GM18867 (cell line): ENCODE results near the gene SUSD1.

Source experiments
- ATAC-seq: cut with Tn5 transposase; IDR thresholded peaks from one replicate; pipeline ENCODE4 v1.9.1; 2021; ENCODE audit warnings: mild to moderate bottlenecking, moderate library complexity; ENCODE audit not compliant: unreplicated experiment

Gene SUSD1

DNA sequence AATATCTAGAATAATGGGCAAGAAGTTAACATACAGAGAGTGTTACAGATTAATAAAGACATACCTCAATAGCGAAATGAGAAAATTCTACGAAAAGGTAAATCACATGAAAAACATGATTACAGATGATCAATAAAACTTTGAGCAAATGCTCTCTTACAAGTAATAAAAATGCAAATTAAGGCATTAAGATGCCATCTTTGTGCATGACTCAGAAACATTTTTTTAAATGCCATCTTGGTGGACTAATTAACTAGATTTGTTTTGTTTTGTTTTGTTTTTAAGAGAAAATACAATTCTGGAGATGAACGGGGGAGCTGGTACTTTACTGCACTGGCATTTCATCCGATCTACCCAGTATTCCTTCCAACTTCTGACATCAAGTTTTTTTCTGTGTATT lies 130.2 kb downstream of the SUSD1 start:
- ATAC-seq = no peak

DNA sequence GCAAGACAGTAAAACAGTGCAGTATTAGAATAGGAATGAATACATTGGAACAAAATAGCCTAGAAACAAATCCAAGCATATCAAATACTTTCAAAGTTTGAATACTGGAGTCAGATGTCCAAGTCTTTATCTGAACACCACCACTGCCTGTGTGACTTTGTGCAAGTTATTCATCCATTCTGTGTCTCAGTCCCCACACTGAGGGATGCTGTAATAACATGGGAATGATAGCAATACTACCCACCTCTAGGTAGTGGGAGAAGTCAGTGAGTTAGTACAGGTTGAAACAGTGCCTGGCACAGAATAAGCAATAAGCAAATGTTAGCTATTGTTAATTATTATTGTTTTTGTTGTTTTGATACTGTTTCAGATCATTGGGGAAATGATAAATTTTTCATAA lies 130.9 kb downstream of the SUSD1 start:
- no peak for ATAC-seq

DNA sequence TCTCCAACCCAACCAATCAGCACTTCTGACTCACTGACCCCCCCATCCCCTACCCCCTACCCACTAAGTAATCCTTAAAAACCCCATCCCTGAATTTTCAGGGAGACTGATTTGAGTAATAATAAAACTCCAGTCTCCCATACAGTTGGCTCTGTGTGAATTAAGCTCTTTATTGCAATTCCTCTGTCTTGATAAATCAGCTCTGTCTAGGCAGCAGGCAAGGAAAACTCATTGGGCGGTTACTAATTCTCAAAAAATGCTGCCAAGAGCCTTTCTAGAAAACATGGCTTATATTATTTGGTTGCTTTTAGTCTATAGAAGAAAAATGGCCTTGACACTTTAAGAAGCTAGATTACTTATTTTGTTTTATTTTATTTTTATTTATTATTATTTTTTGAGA lies 131.7 kb downstream of the SUSD1 start:
- ATAC-seq = no peak

DNA sequence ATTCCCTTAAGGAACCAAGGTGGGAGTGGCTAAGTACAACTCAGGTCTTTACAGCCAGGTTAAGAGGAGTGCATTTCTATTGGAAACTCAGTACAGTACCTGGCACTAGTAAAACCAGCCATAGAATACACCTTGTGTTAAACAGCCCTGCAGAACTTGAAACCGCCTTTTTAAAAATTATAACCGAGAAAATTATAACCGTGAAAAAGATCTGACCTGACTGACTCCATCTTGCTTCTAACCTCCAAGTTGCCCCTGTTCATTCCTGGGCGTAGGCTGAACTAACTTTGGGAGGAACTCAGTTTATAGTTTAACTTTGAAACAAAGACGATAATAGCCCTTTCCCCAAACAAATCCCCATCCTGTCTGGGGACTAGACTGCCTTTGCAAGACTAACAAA lies 132.3 kb downstream of the SUSD1 start:
- ATAC-seq = no peak

DNA sequence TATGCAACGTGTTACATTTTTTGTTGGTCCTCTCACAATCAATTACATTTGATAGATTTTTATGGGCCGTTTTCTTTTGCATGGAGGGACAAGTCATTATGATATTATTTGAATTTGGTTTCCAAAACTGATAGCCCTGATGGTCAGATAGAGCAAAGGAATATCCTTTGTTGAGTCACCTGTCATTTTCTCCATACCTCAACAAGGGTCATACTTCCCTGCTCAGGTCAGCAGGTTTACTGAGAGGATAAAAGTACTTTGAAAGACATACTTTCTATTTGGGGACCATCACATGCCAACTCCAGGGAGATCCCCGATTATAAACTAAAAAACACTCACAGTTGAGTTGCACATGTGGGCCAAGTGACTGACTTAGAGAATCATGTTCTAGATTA lies 132.9 kb downstream of the SUSD1 start:
- ATAC-seq = no peak

DNA sequence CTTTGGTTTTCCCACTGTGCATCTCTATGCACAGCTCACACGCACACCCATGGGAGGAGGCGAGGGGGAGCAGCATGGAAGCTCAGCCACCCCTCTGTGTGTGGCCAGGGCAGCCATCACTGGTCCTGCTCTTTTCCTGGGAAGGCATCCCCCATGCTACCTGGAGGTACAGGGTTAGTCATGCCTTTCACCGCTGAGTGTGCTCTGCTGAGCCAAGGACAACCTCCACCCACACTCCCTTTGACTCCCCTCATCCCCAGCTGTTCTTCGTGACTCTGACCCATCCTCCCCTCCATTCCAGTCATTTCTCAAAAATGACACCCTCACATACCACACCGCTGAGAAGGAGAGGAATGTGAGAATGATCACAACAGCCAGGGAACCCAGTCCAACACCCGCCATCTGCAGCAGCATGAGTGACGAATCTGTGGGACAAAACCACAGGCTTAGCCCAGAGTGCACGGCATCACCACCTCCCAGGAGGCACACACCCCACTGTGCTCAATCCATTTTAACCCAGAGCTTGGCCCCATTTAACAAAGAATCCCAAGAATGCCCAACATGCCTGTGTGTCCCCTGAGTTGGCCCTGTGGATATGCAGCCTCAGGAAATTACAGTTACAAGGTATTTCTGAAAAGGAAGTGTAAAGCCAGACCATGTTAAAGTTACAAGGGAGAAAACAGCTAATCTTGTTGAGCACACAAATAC lies 133.4 kb downstream of the SUSD1 start:
- ATAC-seq = no peak

DNA sequence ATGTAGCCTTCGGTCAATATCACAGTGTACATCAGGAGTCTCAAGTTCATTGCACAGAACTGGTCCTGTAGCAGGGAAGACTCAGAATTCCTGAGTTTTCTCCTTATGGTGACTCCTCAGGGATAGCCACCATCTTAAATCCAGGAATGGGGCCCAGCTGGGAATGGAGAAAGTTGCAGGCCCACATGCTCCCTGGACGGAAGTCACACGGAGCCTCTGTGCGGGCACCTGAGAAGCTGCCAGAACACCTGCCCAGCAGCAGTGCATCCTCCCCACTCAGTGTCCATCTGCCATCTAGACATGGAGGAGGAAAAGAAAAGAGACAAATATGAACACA lies 133.9 kb downstream of the SUSD1 start:
- no peak for ATAC-seq

DNA sequence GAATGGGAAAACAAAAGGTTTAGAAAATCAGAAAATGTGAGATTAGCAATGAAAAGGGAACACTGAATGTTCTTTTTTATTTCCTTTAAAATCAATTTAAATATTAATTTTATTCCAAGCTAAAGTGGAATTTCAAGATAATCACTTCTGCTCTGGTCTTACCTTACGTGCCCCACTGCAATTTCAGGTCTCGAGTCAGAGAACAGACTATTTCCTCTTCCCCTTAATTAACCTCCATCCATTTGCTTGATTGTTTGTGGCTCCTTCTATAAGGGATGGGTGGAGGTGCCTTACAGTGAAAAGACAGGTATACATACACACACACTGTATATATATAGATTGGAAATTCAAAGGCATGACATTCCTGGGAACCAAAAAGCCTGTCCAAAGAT lies 137.1 kb downstream of the SUSD1 start:
- ATAC-seq = no peak

DNA sequence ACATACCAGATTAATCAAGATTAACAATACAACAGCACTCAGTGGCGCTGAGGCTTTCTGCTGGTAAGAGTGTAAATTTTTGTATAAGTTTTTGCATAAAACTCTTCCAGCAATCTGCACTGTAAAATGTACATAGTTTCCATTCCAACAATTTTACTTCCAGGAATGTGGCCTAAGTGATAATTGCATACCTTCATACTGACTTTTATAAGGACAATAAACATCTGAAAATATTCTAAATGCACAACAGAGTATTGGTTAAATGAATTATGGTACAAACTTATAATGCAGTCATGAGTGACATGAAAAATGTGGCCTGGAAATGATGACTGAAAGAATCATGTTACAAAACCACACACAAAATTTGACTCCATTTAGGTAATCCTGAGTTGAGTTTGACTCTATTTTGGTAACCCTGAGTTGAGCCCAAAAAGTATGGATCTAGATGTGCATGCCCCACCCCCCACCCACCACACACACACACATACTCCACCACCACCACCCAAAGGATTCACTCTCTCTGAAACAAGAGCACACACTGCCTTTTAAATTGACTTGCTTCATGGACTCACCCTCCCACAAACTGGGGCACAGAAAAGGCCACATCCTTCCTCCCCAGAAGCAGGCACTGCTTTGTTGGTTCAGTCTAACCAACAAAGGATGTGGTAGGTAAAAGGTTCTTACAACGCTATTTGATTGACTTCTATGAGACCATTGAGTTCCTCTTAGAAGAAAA lies 137.6 kb downstream of the SUSD1 start:
- peak; percentile 57 for ATAC-seq

DNA sequence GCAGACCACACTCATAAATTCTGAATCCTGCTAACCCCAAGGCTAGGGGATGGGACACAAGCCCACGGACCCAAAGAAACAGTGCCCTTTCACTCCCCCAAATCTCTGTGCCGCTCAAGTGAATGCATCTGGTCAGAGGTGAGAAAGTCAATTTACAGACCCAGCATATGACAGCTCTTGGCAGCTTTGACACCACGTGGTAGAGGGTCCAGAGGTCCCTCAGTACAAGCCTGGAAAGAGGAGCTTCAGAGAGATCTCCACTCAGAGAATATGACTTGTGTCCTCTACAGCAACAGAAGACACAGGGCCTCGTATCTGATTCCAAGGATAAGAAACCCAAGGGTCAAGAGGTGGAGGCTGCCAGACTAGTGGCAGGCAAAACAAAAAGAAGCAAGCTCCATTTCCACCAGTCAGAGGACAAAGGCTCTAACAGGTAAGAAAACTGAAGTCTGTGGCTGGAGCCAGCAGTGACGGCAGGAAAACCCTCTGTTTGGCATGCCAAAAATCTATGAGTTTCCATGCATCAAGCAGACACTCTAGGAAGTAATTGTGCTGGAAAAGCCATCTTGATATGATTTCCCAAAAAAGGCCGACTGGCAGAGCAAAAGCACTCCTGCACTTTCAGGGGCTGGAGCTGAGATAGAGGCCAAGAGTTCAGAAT lies 139.8 kb downstream of the SUSD1 start:
- ATAC-seq = no peak

DNA sequence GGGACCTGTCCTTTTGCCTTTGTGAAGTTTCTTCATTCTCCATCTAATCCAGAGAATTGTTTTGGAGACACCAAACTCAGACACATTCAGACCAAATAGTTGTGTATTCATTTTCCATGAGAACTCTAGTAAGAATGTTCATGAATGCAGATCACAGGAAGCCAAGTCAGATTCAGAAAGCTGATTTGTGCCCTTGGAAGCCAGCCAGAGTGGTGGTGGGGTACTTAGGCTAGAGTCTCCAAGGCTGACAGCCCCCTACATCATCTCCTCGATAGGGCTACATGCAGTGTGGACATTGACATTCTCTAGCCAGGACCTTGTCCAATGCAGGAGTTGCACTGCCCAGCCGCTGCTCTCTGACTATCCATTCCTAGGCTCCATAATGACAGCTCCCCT lies 140.9 kb downstream of the SUSD1 start:
- ATAC-seq = no peak

DNA sequence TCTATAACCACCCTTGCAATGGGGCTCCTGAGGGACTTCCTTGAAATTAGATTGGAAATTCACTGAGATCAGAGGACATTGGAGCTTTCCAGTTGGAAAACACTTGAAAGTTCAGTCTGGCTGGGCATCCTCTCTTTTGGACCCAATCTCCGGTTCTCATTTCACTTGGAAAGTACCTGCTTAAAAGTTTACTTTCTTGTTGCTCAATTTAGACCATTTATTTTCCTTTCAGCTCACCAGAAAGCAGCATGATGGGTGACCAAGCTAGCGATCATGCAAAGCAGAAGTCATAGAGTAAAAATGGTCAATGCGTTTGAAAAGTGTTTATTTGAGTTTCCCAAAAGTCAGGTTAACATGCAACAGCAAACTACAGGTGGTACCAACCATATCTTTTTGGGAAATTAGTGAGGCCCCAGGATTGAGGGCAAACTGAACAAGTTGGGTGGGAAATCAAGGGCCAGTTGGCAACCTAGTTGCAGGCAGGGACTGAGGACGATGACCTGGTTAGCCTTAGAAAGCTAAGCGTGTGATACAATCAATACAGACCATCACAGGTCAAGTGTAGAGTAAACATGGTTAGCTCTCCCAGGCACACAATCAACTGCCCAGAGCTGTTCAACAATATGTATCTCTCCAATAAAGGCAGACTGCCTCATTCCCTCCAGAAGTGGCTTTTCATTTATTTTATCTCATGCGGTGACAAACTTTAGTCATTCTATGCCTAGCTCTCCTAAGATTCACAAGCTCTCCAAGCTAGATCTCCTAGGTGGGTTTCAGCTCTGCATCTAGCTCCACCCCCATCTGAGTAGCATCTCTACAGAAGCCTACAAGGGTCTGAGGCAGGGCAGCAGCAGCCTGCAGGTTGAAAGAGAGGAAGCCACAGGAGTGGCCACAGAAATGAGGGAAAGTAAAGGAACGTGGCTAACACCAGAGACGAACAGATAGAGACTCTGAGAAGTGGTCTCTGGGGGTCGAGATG lies 141.6 kb downstream of the SUSD1 start:
- ATAC-seq = no peak

DNA sequence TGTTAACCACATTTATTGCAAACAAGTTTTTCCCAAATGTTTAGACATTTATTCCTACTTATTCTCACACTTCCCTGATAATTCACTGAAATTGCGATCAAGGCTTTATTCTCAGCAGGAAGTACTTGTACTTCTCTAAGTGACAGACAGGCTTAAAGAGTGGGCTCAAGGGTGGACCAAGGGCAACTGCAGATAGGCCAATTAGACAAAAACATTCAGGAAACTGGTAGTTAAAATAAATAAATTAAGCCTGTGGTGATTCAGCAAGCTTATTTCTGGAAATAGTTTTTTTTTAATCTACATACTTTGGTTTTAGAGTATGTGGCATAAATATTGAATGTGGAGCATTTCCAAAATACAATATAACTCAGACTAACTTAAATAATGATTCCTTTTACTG lies 142.4 kb downstream of the SUSD1 start:
- no peak for ATAC-seq

DNA sequence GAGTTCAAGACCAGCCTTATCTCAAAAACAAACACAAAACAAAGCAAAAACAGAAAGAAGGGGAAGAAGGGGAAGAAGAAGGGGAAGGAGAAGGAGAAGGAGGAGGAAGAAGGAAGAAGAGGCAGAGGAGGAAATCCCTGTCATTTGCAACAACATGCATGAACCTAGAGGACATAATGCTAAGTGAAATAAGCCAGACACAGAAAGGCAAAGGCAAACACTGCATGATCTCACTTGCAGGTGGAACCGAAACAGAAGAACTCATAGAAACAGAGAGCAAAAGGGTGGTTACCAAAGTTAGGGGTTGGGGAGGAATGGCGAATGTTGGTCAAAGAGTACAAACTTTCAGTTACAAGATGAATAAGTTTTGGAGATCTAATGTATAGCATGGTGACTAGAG lies 143.1 kb downstream of the SUSD1 start:
- peak; percentile 61 for ATAC-seq

DNA sequence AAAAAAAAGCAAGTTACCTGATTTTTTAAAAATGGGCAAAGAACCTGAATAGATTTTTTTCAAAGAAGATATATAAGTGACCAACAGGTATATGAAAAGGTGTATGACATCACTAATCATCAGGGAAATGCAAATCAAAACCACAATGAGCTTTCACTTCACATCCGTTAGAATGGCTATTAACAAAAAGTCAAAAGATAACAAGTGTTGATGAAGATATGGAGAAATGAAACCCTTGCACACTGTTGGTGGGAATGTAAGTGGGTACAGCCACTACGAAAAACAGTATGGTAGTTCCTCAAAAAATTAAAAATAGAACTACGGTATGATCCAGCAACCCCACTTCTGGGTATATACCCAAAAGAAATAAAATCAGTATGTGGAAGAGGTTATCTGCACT lies 143.7 kb downstream of the SUSD1 start:
- ATAC-seq = peak; percentile 20

DNA sequence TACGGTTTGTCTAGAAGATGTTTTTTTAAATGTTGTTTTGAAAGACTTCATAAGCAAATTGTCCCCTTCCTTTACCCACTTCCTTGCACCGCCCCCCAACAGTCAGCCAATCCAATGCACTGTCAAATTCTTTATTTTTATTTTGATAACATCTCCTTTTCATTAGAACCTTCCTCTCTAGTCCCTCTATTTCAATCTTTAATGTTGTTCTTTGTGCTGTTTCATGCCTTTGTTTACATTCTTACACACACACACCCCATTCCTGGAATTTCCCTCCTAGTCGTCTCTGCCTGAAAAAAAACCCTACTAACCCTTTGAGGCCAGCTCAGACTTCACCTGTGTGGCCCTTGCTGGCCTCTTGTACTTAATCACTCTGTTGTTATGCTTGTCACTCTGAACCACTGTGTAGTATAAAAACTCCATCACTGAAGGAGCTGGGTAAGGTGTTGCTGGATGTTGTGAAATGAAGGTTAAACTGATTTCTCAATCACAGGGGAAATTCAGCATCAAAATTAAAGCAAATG lies 145.1 kb downstream of the SUSD1 start:
- ATAC-seq = no peak

DNA sequence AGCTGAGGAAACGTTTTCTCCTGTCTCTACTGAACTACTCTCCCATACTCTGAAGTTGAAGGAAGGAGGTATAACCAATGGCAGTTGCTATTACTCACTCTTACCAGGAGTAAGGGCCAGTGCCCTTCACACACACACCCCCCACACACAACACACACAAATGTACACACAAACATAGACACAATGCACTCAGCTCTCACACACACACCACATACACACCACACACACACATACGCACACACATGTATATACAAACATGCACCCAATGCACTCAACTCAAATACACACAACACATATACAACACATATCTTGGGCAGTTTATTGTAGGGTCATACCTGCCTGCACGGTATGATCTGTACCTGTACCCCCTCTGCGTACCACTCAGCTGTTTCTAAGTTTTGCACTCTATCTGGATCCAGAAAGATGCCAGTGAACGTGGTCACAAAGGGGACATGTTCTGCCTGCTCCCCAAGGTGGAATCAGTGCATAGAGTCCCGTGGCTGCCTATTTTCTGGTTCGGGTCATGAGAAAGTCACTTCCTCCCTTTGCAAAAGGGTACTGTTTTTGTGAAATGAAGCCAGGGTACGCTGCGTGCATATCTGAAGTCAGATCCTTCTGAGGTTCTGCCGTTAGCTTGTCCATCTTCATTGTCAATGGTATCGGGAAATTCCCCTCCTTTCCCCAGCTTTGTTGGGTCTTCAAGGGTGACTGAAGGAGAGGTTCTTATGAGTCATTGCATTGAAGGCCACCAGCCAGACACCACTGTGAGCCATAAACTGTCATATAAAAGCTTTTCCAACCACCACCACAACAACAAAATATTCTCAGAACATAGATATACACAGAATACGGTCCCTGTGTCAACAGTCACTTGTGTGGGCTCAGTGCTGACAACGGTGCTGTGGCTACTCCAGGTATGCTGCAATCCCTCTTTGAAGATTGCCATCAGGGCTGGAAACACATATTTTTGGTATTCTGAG lies 146.6 kb downstream of the SUSD1 start:
- ATAC-seq = peak; percentile 30

DNA sequence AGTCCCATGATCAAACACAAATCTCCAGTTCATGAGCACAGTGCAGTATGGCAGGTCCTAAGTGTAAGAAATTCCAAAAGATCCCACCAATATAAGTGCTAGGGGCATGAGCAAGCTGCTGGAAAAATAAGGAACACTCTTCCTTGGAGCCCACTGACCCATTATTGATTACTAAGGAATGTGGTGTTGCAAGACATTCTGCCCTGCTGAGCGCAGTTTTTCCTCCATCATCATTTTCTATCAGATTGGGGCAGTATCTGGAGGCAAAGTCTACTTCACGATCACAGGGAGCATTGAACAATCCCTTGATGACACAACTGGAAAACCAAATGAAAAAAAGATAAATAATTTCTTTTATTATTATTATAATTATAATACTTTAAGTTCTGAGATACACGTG lies 149.2 kb downstream of the SUSD1 start:
- ATAC-seq = no peak

DNA sequence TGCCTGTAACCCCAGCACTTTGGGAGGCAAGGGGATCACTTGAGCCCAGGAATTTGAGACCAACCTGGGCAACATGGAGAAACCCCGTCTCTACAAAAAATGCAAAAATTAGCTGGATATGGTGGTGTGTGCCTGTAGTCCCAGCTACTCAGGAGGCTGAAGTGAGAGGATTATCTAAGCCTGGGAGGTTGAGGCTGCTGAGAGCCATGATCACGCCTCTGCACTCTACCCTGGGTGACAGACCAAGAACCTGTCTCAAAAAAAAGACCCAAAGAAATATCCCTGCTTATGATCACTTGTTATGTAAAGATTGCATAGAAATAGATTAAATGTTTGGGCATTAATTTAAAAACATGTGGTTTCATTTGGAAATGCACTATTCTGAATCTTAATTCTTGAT lies 153.4 kb downstream of the SUSD1 start:
- no peak for ATAC-seq
